Cardiac muscle cell (in vitro differentiated cells and primary cell): Measurements from ENCODE around the gene NRL. TPM values are rescaled to one million over a fixed set of nuclear protein-coding genes. Genes with fewer than 3 reads are reported as not detected.

Experiments used
- DNase-seq, 2 donors: peaks; one replicate each; pipeline versions ENCODE4 v3.0.0 to v3.0.0-alpha.2; 2010 to 2017; ENCODE audit warnings: low read depth in 1 of 2, low spot score in 1 of 2
- H3K27ac ChIP-seq: fragments of 200-600 bp; sonication (generic); 2 replicates; pipeline ENCODE4 v1.5.1; 2016
- H3K27me3 ChIP-seq: fragments of 200-600 bp; sonication (generic); 2 replicates; pipeline ENCODE4 v1.6.0; 2016; ENCODE audit warnings: control low read depth
- H3K36me3 ChIP-seq: fragments of 200-600 bp; sonication (generic); 2 replicates; pipeline ENCODE4 v1.5.1; 2016; ENCODE audit warnings: control low read depth
- H3K4me1 ChIP-seq: fragments of 200-600 bp; sonication (generic); 2 replicates; pipeline ENCODE4 v1.8.1; 2017; ENCODE audit warnings: low read depth, mild to moderate bottlenecking, mixed run types
- H3K4me3 ChIP-seq: fragments of 200-600 bp; sonication (generic); 2 replicates; pipeline ENCODE4 v1.5.1; 2016; ENCODE audit warnings: mild to moderate bottlenecking
- H3K9me3 ChIP-seq: fragments of 200-600 bp; sonication (generic); 2 replicates; pipeline ENCODE4 v1.5.1; 2017; ENCODE audit warnings: low read depth, mild to moderate bottlenecking, control low read depth
- CTCF ChIP-seq: IDR thresholded peaks from 2 replicates; pipeline ENCODE4 v1.5.1; 2012; ENCODE audit warnings: low read depth, mild to moderate bottlenecking, low read length
- polyA plus RNA-seq: library from polyadenylated mRNA; unstranded; fragments of >200 nt; fragmentation: Nextera tagmentation; extraction: Ambion mirVana; gene quantifications from 2 replicates; pipeline ENCODE4 v1.2.1, GENCODE V29; 2016
- total RNA-seq: library from RNA; depleted of rRNA; stranded (reverse); fragments of >200 nt; gene quantifications from 2 replicates; pipeline ENCODE4 v1.2.3, GENCODE V29; 2016

The NRL gene
- total and polyA plus RNA-seq, 2 experiments from 2014 or later = 4.2 to 5.1 TPM

DNA sequence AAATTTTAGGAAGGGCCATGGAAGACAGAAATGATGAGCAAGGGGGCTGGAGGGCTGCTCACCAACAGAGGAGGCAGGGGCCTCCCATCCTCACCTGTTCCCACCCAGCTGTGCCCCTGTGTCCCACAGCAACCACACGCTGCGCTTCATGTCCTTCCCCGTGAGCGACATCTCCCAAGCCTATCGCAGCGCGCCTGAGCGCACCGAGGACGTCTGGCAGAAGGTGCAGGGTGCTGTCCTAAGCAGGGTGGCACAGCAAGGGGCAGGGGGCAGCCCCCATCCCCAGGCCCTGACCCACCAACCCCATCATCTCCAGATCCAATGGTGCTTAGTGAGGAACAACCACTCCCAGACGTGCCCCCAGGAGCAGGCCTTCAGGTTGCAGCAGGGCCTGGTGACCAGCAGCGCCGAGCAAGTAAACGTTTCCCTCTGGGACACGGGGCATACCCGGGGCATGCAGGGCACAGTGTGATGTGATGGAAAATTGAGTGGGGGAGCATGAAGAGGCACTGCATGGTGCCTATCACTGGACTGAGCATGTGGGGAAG is 54.8 kb downstream of the NRL start:
- no peak for TF ChIP-seq CTCF
- no peak overlapping the region for H3K27ac ChIP-seq
- no peak overlapping the region for H3K4me3 ChIP-seq
- no peaks in the 10 kb centered on the region for H3K27me3 ChIP-seq
- H3K36me3 ChIP-seq = no peaks in the 10 kb centered on the region
- no peaks in the 10 kb centered on the region for H3K4me1 ChIP-seq
- no peak for DNase-seq
- no peaks in the 10 kb centered on the region for H3K9me3 ChIP-seq

DNA sequence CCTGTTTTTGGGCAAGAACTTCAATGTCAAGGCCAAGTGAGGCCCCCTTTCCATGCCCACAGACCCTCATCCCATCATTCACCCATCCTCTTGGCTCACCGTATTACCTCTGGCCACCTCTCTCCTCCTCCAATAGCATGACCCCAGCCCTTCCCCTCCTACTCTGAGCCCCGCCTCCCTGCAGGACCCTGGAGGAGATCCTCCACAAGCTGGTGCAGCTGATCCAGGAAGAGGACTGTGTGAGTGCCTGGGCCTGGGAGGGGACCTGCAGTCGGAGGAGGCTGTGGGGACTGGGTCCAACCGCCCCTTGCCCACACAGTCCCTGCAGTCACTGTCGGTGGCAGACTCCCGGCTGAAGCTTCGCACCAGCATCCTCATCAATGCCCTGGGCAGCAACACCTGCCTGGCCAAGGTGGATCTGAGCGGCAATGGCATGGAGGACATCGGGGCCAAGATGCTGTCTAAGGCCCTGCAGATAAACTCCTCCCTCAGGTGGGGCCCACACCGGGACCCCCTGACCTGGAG is 55.7 kb downstream of the NRL start:
- TF ChIP-seq CTCF = no peak

GRCh38 chr14:24058260-24058950 is 56.3 kb downstream of the NRL start:
- TF ChIP-seq CTCF = peak; percentile 71
- Histone ChIP-seq H3K36me3 (no peaks in the 10 kb centered on the region), H3K27ac (no peak overlapping the region), H3K4me1 (no peaks in the 10 kb centered on the region), H3K4me3 (no peak overlapping the region), H3K9me3 (no peaks in the 10 kb centered on the region), H3K27me3 (no peaks in the 10 kb centered on the region)
- peak; percentile 76 to 85 for DNase-seq

More for the DNA sequence above, 55.7 kb downstream of the NRL start:
- Histone ChIP-seq H3K36me3 (no peaks in the 10 kb centered on the region), H3K27me3 (no peaks in the 10 kb centered on the region), H3K4me3 (no peak overlapping the region), H3K4me1 (no peaks in the 10 kb centered on the region), H3K27ac (no peak overlapping the region), H3K9me3 (no peaks in the 10 kb centered on the region)
- DNase-seq = peak in 1 of 2 donors; percentile 10

DNA sequence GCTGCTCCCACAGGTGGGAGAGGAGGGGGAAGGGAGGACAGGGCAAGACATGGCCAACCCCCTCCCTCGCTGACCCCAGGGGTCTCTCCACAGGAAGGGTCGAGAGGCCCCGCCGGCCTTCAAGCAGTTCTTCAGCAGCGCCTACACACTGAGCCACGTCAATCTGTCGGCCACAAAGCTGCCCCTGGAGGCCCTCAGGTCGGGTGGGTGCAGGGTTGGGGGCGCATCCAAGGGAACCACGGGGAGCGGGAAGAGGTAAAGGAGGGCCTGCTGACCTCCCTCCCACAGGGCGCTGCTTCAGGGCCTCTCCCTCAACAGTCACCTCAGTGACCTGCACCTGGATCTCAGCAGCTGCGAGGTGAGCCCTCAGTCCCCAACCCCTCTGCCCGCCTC is 56.9 kb downstream of the NRL start:
- Histone ChIP-seq H3K4me1 (no peaks in the 10 kb centered on the region), H3K4me3 (no peak overlapping the region), H3K27me3 (no peaks in the 10 kb centered on the region), H3K27ac (no peak overlapping the region), H3K9me3 (no peaks in the 10 kb centered on the region), H3K36me3 (no peaks in the 10 kb centered on the region)
- no peak for DNase-seq
- TF ChIP-seq CTCF = no peak

GRCh38 chr14:24057271-24057670 is 57.5 kb downstream of the NRL start:
- no peaks in the 10 kb centered on the region for H3K9me3 ChIP-seq
- H3K4me3 ChIP-seq = no peak overlapping the region
- TF ChIP-seq CTCF = no peak
- H3K4me1 ChIP-seq = no peaks in the 10 kb centered on the region
- DNase-seq = no peak
- no peaks in the 10 kb centered on the region for H3K36me3 ChIP-seq
- no peaks in the 10 kb centered on the region for H3K27me3 ChIP-seq
- no peak overlapping the region for H3K27ac ChIP-seq
